ENCODE measurements around the gene NEK2.

DNA sequence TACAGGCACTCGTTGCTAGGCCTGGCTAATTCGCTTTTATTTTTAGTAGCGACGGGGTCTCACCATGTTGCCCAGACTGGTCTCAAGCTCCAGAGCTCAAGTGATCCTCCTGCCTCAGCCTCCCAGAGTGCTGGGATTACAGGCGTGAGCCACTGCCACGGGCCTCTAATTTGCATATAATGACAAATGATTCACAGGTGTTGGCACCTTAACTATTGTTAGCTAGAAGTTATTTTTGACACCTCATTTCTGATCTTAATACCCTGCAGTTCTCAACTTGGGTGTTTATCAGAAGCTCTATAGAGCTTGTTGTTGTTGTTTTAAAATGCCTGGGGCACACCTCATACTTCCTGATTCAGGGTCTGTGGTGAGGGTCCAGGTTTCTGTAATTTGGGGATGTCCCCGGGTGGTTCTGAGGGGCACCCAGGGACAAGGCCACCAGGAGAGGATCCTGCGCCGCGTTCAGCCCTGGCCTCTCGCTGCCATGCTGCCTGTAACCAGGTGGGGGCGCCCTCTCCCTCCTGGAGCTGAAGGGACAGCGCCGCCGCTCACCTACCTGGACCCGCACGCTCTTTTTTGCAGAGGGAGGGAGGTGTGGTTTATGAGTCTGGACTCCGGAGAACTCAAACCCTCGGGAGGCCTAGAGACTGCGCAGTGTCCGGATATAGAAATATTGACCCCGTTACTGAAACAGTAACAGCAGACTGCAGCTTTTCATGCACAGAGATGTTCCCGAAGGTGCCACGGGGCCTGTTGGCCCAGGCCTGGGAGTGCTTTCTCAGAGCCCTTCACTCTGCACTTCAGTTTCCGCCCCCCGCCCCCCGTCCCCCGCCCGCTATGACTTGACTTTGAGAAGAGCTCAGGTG, 23.0 kb upstream of the NEK2 start:
- TF ChIP-seq, protein P1, sequence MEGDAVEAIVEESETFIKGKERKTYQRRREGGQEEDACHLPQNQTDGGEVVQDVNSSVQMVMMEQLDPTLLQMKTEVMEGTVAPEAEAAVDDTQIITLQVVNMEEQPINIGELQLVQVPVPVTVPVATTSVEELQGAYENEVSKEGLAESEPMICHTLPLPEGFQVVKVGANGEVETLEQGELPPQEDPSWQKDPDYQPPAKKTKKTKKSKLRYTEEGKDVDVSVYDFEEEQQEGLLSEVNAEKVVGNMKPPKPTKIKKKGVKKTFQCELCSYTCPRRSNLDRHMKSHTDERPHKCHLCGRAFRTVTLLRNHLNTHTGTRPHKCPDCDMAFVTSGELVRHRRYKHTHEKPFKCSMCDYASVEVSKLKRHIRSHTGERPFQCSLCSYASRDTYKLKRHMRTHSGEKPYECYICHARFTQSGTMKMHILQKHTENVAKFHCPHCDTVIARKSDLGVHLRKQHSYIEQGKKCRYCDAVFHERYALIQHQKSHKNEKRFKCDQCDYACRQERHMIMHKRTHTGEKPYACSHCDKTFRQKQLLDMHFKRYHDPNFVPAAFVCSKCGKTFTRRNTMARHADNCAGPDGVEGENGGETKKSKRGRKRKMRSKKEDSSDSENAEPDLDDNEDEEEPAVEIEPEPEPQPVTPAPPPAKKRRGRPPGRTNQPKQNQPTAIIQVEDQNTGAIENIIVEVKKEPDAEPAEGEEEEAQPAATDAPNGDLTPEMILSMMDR (conservative IDR thresholded peaks at IDR 0.05; ENCODE audit: low read depth, low read length) = peak; percentile 99
- TF ChIP-seq EZH2 (IDR thresholded peaks at IDR 0.05; ENCODE audit: low read length, unreplicated experiment) = no peak
- TF ChIP-seq EZH2phosphoT487 (IDR thresholded peaks at IDR 0.05; ENCODE audit: borderline replicate concordance, low read length) = no peak

All from PC-3 (cell line).